HG03342 (cell line): ENCODE measurements around the gene LIN7A.
A peak's percentile ranks its signal among the peaks of the same experiment; 100 is the strongest.
"Not testable (repeated sequence)": the region's sequence is repeated elsewhere in the genome, so short reads cannot be mapped to it uniquely, and the experiment has no call there.

Experiments used
- ATAC-seq: cut with Tn5 transposase; IDR thresholded peaks from one replicate; pipeline ENCODE4 v1.9.1; 2021; ENCODE audit warnings: mild to moderate bottlenecking, moderate library complexity; ENCODE audit not compliant: unreplicated experiment

The LIN7A gene

GRCh38 chr12:80813820-80814219, 123.9 kb downstream of the LIN7A start:
- no peak for ATAC-seq

GRCh38 chr12:80811957-80812708, 125.6 kb downstream of the LIN7A start:
- ATAC-seq, result no peak

GRCh38 chr12:80810874-80811273, 126.9 kb downstream of the LIN7A start:
- no peak for ATAC-seq

- peak; percentile 96 for ATAC-seq
Measured at GRCh38 chr12:80807640-80808288, 130.0 kb downstream of the LIN7A start.

GRCh38 chr12:80805106-80805505, 132.6 kb downstream of the LIN7A start:
- no peak for ATAC-seq

GRCh38 chr12:80802652-80803400, 134.9 kb downstream of the LIN7A start:
- ATAC-seq, result peak; percentile 76

GRCh38 chr12:80798281-80798680, 139.5 kb downstream of the LIN7A start:
- no peak for ATAC-seq

GRCh38 chr12:80794551-80794950, 143.2 kb downstream of the LIN7A start:
- ATAC-seq, result no peak

- no peak for ATAC-seq
Measured at GRCh38 chr12:80792861-80793260, 144.9 kb downstream of the LIN7A start.

- no peak for ATAC-seq
Measured at GRCh38 chr12:80791863-80792262, 145.9 kb downstream of the LIN7A start.

- not testable (repeated sequence) for ATAC-seq
Measured at GRCh38 chr12:80788407-80788806, 149.3 kb downstream of the LIN7A start.

- ATAC-seq, result not testable (repeated sequence)
Measured at GRCh38 chr12:80782963-80783470, 154.7 kb downstream of the LIN7A start.

GRCh38 chr12:80781313-80781712, 156.4 kb downstream of the LIN7A start:
- ATAC-seq, result no peak

- no peak for ATAC-seq
Measured at GRCh38 chr12:80780746-80781145, 157.0 kb downstream of the LIN7A start.

- peak; percentile 98 for ATAC-seq
Measured at GRCh38 chr12:80778005-80778541, 159.7 kb downstream of the LIN7A start.

GRCh38 chr12:80777587-80777986, 160.1 kb downstream of the LIN7A start:
- ATAC-seq, result no peak

GRCh38 chr12:80776706-80777105, 161.0 kb downstream of the LIN7A start:
- ATAC-seq, result no peak

GRCh38 chr12:80770958-80771357, 166.8 kb downstream of the LIN7A start:
- ATAC-seq, result no peak

- no peak for ATAC-seq
Measured at GRCh38 chr12:80769553-80770140, 168.1 kb downstream of the LIN7A start.

- peak; percentile 95 for ATAC-seq
Measured at GRCh38 chr12:80766897-80767296, 170.8 kb downstream of the LIN7A start.

- ATAC-seq, result no peak
Measured at GRCh38 chr12:80766210-80766609, 171.5 kb downstream of the LIN7A start.
